ENCODE data around the gene CYS1. TPM values are rescaled to one million over a fixed set of nuclear protein-coding genes. Genes with fewer than 3 reads are reported as not detected.

CYS1 gene
- polyA plus RNA-seq, 4 donors = 0.54 to 14.8 (median 0.76) TPM; not detected in 1

GRCh38 chr2:10022966-10023662 lies 57.1 kb downstream of the CYS1 start:
- Histone ChIP-seq H3K27me3 (ENCODE audit: control insufficient read depth in 3 of 3, insufficient read depth in 3 of 3, low read length in 3 of 3) (peaks cover 0 to 2% (median 0%) of the 10 kb centered on the region in 3 donors), H3K4me3 (ENCODE audit: low read depth in 1 of 3, low read length in 3 of 3) (no peak overlapping the region), H3K27ac (ENCODE audit: low read depth in 1 of 3, low read length in 2 of 3) (peak overlapping the region in 1 of 3 donors; percentile 48), H3K36me3 (ENCODE audit: control insufficient read depth in 3 of 3, insufficient read depth in 2 of 3, low read depth in 1 of 3, low read length in 3 of 3) (no peaks in the 10 kb centered on the region), H3K9me3 (ENCODE audit: control insufficient read depth in 2 of 2, insufficient read depth in 1 of 2, low read depth in 1 of 2, low read length in 1 of 2) (peaks cover 0 to 4% of the 10 kb centered on the region in 2 donors), H3K4me1 (ENCODE audit: control insufficient read depth in 3 of 3, insufficient read depth in 2 of 3, low read depth in 1 of 3, low read length in 2 of 3) (peaks cover 0 to 19% (median 2%) of the 10 kb centered on the region in 3 donors)
- DNase-seq (peak; percentile 70 to 77), FAIRE-seq (no peak)
- WGBS, 3 donors = 45 to 74% (median 62%) methylated on average over 10 of the region's 10 CpGs

GRCh38 chr2:10022445-10022844 lies 57.8 kb downstream of the CYS1 start:
- H3K27me3 ChIP-seq (ENCODE audit: control insufficient read depth in 3 of 3, insufficient read depth in 3 of 3, low read length in 3 of 3) = peaks cover 0 to 2% (median 0%) of the 10 kb centered on the region in 3 donors
- peaks cover 0 to 19% (median 2%) of the 10 kb centered on the region in 3 donors for H3K4me1 ChIP-seq (ENCODE audit: control insufficient read depth in 3 of 3, insufficient read depth in 2 of 3, low read depth in 1 of 3, low read length in 2 of 3)
- 67 to 84% (median 74%) methylated on average over 4 of the region's 4 CpGs for WGBS, 3 donors
- no peaks in the 10 kb centered on the region for H3K36me3 ChIP-seq (ENCODE audit: control insufficient read depth in 3 of 3, insufficient read depth in 2 of 3, low read depth in 1 of 3, low read length in 3 of 3)
- peak overlapping the region in 1 of 3 donors; percentile 48 for H3K27ac ChIP-seq (ENCODE audit: low read depth in 1 of 3, low read length in 2 of 3)
- DNase-seq (peak in 1 of 2 donors; percentile 85), FAIRE-seq (no peak)
- H3K4me3 ChIP-seq (ENCODE audit: low read depth in 1 of 3, low read length in 3 of 3) = no peak overlapping the region
- peaks cover 0 to 8% of the 10 kb centered on the region in 2 donors for H3K9me3 ChIP-seq (ENCODE audit: control insufficient read depth in 2 of 2, insufficient read depth in 1 of 2, low read depth in 1 of 2, low read length in 1 of 2)

GRCh38 chr2:10022041-10022421 lies 58.2 kb downstream of the CYS1 start:
- 84 to 90% (median 88%) methylated on average over 16 of the region's 16 CpGs for WGBS, 3 donors
- no peak for DNase-seq
- H3K27ac ChIP-seq (ENCODE audit: low read depth in 1 of 3, low read length in 2 of 3) = peak overlapping the region in 1 of 3 donors; percentile 48
- peaks cover 0 to 12% of the 10 kb centered on the region in 2 donors for H3K9me3 ChIP-seq (ENCODE audit: control insufficient read depth in 2 of 2, insufficient read depth in 1 of 2, low read depth in 1 of 2, low read length in 1 of 2)
- H3K36me3 ChIP-seq (ENCODE audit: control insufficient read depth in 3 of 3, insufficient read depth in 2 of 3, low read depth in 1 of 3, low read length in 3 of 3) = no peaks in the 10 kb centered on the region
- FAIRE-seq = no peak
- H3K4me3 ChIP-seq (ENCODE audit: low read depth in 1 of 3, low read length in 3 of 3) = no peak overlapping the region
- H3K4me1 ChIP-seq (ENCODE audit: control insufficient read depth in 3 of 3, insufficient read depth in 2 of 3, low read depth in 1 of 3, low read length in 2 of 3) = peaks cover 0 to 19% (median 2%) of the 10 kb centered on the region in 3 donors
- peaks cover 0 to 2% (median 0%) of the 10 kb centered on the region in 3 donors for H3K27me3 ChIP-seq (ENCODE audit: control insufficient read depth in 3 of 3, insufficient read depth in 3 of 3, low read length in 3 of 3)

- no peaks in the 10 kb centered on the region for H3K36me3 ChIP-seq (ENCODE audit: control insufficient read depth in 3 of 3, insufficient read depth in 2 of 3, low read depth in 1 of 3, low read length in 3 of 3)
- H3K27ac ChIP-seq (ENCODE audit: low read depth in 1 of 3, low read length in 2 of 3) = no peak overlapping the region
- H3K27me3 ChIP-seq (ENCODE audit: control insufficient read depth in 3 of 3, insufficient read depth in 3 of 3, low read length in 3 of 3) = peaks cover 0 to 2% (median 0%) of the 10 kb centered on the region in 3 donors
- FAIRE-seq (no peak), DNase-seq (no peak)
- no peak overlapping the region for H3K4me3 ChIP-seq (ENCODE audit: low read depth in 1 of 3, low read length in 3 of 3)
- peaks cover 0 to 19% (median 2%) of the 10 kb centered on the region in 3 donors for H3K4me1 ChIP-seq (ENCODE audit: control insufficient read depth in 3 of 3, insufficient read depth in 2 of 3, low read depth in 1 of 3, low read length in 2 of 3)
- 80 to 86% (median 82%) methylated on average over 27 of the region's 27 CpGs for WGBS, 3 donors
- H3K9me3 ChIP-seq (ENCODE audit: control insufficient read depth in 2 of 2, insufficient read depth in 1 of 2, low read depth in 1 of 2, low read length in 1 of 2) = peaks cover 0 to 19% of the 10 kb centered on the region in 2 donors
Observed at GRCh38 chr2:10019602-10020400, 60.4 kb downstream of the CYS1 start.

GRCh38 chr2:10019174-10019573 lies 61.0 kb downstream of the CYS1 start:
- DNase-seq = no peak

GRCh38 chr2:10017313-10017941 lies 62.8 kb downstream of the CYS1 start:
- no peak for FAIRE-seq
- Histone ChIP-seq H3K36me3 (ENCODE audit: control insufficient read depth in 3 of 3, insufficient read depth in 2 of 3, low read depth in 1 of 3, low read length in 3 of 3) (no peaks in the 10 kb centered on the region), H3K4me3 (ENCODE audit: low read depth in 1 of 3, low read length in 3 of 3) (no peak overlapping the region), H3K27ac (ENCODE audit: low read depth in 1 of 3, low read length in 2 of 3) (no peak overlapping the region), H3K4me1 (ENCODE audit: control insufficient read depth in 3 of 3, insufficient read depth in 2 of 3, low read depth in 1 of 3, low read length in 2 of 3) (peaks cover 0 to 5% (median 0%) of the 10 kb centered on the region in 3 donors), H3K27me3 (ENCODE audit: control insufficient read depth in 3 of 3, insufficient read depth in 3 of 3, low read length in 3 of 3) (no peaks in the 10 kb centered on the region), H3K9me3 (ENCODE audit: control insufficient read depth in 2 of 2, insufficient read depth in 1 of 2, low read depth in 1 of 2, low read length in 1 of 2) (peaks cover 0 to 19% of the 10 kb centered on the region in 2 donors)
- DNase-seq = no peak
- WGBS, 3 donors = 89 to 92% (median 89%) methylated on average over 5 of the region's 5 CpGs

More at GRCh38 chr2:10019174-10019573, 61.0 kb downstream of the CYS1 start:
- no peak for FAIRE-seq
- H3K36me3 ChIP-seq (ENCODE audit: control insufficient read depth in 3 of 3, insufficient read depth in 2 of 3, low read depth in 1 of 3, low read length in 3 of 3) = no peaks in the 10 kb centered on the region
- no peak overlapping the region for H3K4me3 ChIP-seq (ENCODE audit: low read depth in 1 of 3, low read length in 3 of 3)
- no peak overlapping the region for H3K27ac ChIP-seq (ENCODE audit: low read depth in 1 of 3, low read length in 2 of 3)
- H3K4me1 ChIP-seq (ENCODE audit: control insufficient read depth in 3 of 3, insufficient read depth in 2 of 3, low read depth in 1 of 3, low read length in 2 of 3) = peaks cover 0 to 19% (median 2%) of the 10 kb centered on the region in 3 donors
- H3K27me3 ChIP-seq (ENCODE audit: control insufficient read depth in 3 of 3, insufficient read depth in 3 of 3, low read length in 3 of 3) = peaks cover 0 to 2% (median 0%) of the 10 kb centered on the region in 3 donors
- H3K9me3 ChIP-seq (ENCODE audit: control insufficient read depth in 2 of 2, insufficient read depth in 1 of 2, low read depth in 1 of 2, low read length in 1 of 2) = peaks cover 0 to 19% of the 10 kb centered on the region in 2 donors
- WGBS, 3 donors = 70 to 76% (median 72%) methylated on average over 8 of the region's 8 CpGs

- no peaks in the 10 kb centered on the region for H3K4me1 ChIP-seq (ENCODE audit: control insufficient read depth in 3 of 3, insufficient read depth in 2 of 3, low read depth in 1 of 3, low read length in 2 of 3)
- H3K36me3 ChIP-seq (ENCODE audit: control insufficient read depth in 3 of 3, insufficient read depth in 2 of 3, low read depth in 1 of 3, low read length in 3 of 3) = no peaks in the 10 kb centered on the region
- H3K27me3 ChIP-seq (ENCODE audit: control insufficient read depth in 3 of 3, insufficient read depth in 3 of 3, low read length in 3 of 3) = no peaks in the 10 kb centered on the region
- H3K4me3 ChIP-seq (ENCODE audit: low read depth in 1 of 3, low read length in 3 of 3) = no peak overlapping the region
- WGBS, 3 donors = 85 to 87% (median 87%) methylated on average over 8 of the region's 8 CpGs
- no peak for FAIRE-seq
- peaks cover 0 to 19% of the 10 kb centered on the region in 2 donors for H3K9me3 ChIP-seq (ENCODE audit: control insufficient read depth in 2 of 2, insufficient read depth in 1 of 2, low read depth in 1 of 2, low read length in 1 of 2)
- no peak overlapping the region for H3K27ac ChIP-seq (ENCODE audit: low read depth in 1 of 3, low read length in 2 of 3)
- DNase-seq = no peak
Observed at GRCh38 chr2:10016802-10017258, 63.4 kb downstream of the CYS1 start.
